OCI-LY1 (cell line): ENCODE results near the gene OBSL1.

ENCODE experiments used
- CTCF ChIP-seq: fragments of 200-600 bp; sonication (generic), shearing (Covaris generic); IDR thresholded peaks from 2 replicates; pipeline ENCODE4 v1.5.1; 2017; ENCODE audit warnings: mild to moderate bottlenecking, antibody characterized with exemption, low read length, moderate library complexity, mixed read lengths
- EZH2 ChIP-seq: fragments of 200-600 bp; sonication (generic), shearing (Covaris generic); IDR thresholded peaks from 2 replicates; pipeline ENCODE4 v1.8.0; 2017; ENCODE audit warnings: borderline replicate concordance, mixed run types, mild to moderate bottlenecking, antibody characterized with exemption, low read length, moderate library complexity, mixed read lengths

GRCh38 chr2:219615036-219615435 lies 43.7 kb upstream of the OBSL1 start:
- TF ChIP-seq CTCF (no peak), EZH2 (no peak)
